GM19467 (cell line): ENCODE measurements around the gene MYBPC3.

Source experiments
- ATAC-seq: cut with Tn5 transposase; IDR thresholded peaks from one replicate; pipeline ENCODE4 v1.9.1; 2021; ENCODE audit warnings: mild to moderate bottlenecking, moderate library complexity; ENCODE audit not compliant: unreplicated experiment

Gene MYBPC3

GRCh38 chr11:47387944-47388696 is 35.6 kb upstream of the MYBPC3 start:
- no peak for ATAC-seq

- ATAC-seq, result no peak
Observed at GRCh38 chr11:47384498-47384897, 32.0 kb upstream of the MYBPC3 start.

GRCh38 chr11:47383071-47383470 is 30.6 kb upstream of the MYBPC3 start:
- no peak for ATAC-seq

GRCh38 chr11:47380078-47380477 is 27.6 kb upstream of the MYBPC3 start:
- no peak for ATAC-seq

- ATAC-seq, result no peak
Observed at GRCh38 chr11:47379317-47379716, 26.8 kb upstream of the MYBPC3 start.

GRCh38 chr11:47378836-47379170 is 26.3 kb upstream of the MYBPC3 start:
- peak; percentile 1 for ATAC-seq

GRCh38 chr11:47378010-47378835 is 25.7 kb upstream of the MYBPC3 start, which contains the start of gene SPI1:
Gene SPI1, minus strand, starts transcription at chr11:47378547. Its CDS starts 194 bp downstream, at chr11:47378353.
- ATAC-seq, result peak; percentile 65

GRCh38 chr11:47377571-47378009 is 25.1 kb upstream of the MYBPC3 start:
- ATAC-seq, result no peak

GRCh38 chr11:47376525-47377371 is 24.2 kb upstream of the MYBPC3 start:
- no peak for ATAC-seq

- no peak for ATAC-seq
Observed at GRCh38 chr11:47376107-47376524, 23.6 kb upstream of the MYBPC3 start.

- ATAC-seq, result no peak
Observed at GRCh38 chr11:47375546-47376085, 23.1 kb upstream of the MYBPC3 start.

GRCh38 chr11:47375020-47375419 is 22.5 kb upstream of the MYBPC3 start:
- ATAC-seq, result no peak

GRCh38 chr11:47374720-47375019 is 22.2 kb upstream of the MYBPC3 start:
- ATAC-seq, result no peak

GRCh38 chr11:47373876-47374719 is 21.6 kb upstream of the MYBPC3 start:
- no peak for ATAC-seq

- ATAC-seq, result no peak
Observed at GRCh38 chr11:47372422-47372821, 19.9 kb upstream of the MYBPC3 start.

- ATAC-seq, result no peak
Observed at GRCh38 chr11:47369676-47370075, 17.2 kb upstream of the MYBPC3 start.

- ATAC-seq, result no peak
Observed at GRCh38 chr11:47366020-47366490, 13.6 kb upstream of the MYBPC3 start.

- ATAC-seq, result no peak
Observed at GRCh38 chr11:47361419-47361818, 8.9 kb upstream of the MYBPC3 start.

- no peak for ATAC-seq
Observed at GRCh38 chr11:47360341-47360740, 7.8 kb upstream of the MYBPC3 start.

- no peak for ATAC-seq
Observed at GRCh38 chr11:47359586-47359985, 7.1 kb upstream of the MYBPC3 start.
